GM18502 (cell line): ENCODE data around the gene DBH.
"Not testable (repeated sequence)": the region's sequence is repeated elsewhere in the genome, so short reads cannot be mapped to it uniquely, and the experiment has no call there.

Experiments used
- ATAC-seq: cut with Tn5 transposase; IDR thresholded peaks from one replicate; pipeline ENCODE4 v1.9.1; 2021; ENCODE audit warnings: mild to moderate bottlenecking; ENCODE audit not compliant: unreplicated experiment, poor library complexity

DBH gene

GRCh38 chr9:133658442-133659431 is 22.6 kb downstream of the DBH start:
- no peak for ATAC-seq

- ATAC-seq: no peak
Observed at GRCh38 chr9:133659516-133659915, 23.4 kb downstream of the DBH start.

DNA sequence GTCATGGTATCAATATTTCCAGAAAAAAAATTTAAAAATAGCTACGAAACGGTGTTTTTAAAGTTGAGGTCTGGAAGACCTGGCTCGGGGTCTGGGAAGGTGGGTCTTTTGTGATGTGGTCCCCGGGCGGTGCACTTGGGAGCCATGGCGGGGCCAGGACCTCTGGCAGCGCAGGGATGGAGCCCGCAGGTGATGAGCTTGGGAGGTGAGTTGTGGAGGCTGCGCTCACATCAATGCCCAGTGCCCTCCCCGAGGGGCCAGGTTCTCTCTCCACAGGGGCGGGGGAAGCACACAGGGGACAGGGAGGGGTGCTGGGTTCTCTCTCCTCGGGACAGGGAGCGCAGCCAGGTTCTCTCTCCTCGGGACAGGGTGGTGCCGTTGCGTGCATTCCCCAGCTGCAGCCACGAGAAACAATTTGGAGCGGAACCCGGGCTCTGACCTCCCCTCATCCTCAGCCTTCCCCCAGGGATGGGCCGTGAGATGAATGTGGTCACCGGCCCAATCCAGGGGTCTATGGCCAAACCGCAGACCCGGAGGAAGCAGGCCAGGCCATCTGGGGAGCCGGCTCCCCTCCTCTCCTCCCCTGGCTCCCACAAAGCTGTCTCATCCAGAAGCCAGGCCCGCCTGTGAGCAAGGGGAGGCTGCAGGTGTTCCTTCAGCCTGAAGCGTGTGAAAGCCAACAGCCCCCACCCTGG is 25.8 kb downstream of the DBH start:
- ATAC-seq: no peak

- ATAC-seq: no peak
Observed at GRCh38 chr9:133664173-133665050, 28.2 kb downstream of the DBH start.

GRCh38 chr9:133665096-133665495 is 28.9 kb downstream of the DBH start:
- no peak for ATAC-seq

DNA sequence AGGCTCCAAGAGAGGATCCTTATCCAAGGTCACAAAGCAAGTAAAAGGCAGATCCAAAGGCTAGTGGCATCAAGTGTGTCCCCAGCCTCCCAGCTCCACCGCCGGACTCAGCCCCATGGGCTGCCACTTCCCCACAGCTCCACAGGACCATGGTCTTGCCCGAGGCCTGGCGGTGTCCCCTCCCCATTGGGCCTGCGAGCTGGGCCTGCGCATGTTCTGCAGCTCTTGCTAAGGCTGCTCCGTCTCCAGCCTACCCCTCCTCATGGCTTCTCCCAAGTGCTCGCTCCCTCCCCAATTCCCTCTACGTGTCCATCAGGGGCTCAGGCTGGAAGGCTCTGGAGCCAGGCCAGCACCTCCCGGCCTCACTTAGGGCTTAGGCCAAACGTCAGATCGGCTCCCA is 29.4 kb downstream of the DBH start:
- no peak for ATAC-seq

DNA sequence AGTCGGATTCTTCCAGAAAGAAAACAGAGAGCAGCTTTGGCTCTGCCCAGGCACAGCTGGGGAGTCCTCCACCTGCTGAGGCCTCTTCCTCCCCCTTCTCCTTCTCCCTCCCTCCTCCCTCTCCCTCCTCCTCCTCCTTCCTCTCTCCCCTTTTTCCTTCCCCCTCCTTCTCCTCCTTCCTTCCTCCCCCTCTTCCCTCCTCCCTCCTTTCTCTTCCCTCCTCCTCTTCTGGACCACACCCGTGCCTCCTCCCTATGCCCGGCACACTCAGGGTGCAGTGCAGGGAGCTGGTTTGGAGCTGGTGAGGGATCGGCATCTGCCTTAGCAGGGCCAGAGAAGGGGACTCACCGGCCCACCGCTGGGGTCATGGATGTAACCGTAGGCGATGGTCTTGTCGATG is 30.2 kb downstream of the DBH start:
- ATAC-seq: no peak

- no peak for ATAC-seq
Observed at GRCh38 chr9:133666845-133667244, 30.7 kb downstream of the DBH start.

DNA sequence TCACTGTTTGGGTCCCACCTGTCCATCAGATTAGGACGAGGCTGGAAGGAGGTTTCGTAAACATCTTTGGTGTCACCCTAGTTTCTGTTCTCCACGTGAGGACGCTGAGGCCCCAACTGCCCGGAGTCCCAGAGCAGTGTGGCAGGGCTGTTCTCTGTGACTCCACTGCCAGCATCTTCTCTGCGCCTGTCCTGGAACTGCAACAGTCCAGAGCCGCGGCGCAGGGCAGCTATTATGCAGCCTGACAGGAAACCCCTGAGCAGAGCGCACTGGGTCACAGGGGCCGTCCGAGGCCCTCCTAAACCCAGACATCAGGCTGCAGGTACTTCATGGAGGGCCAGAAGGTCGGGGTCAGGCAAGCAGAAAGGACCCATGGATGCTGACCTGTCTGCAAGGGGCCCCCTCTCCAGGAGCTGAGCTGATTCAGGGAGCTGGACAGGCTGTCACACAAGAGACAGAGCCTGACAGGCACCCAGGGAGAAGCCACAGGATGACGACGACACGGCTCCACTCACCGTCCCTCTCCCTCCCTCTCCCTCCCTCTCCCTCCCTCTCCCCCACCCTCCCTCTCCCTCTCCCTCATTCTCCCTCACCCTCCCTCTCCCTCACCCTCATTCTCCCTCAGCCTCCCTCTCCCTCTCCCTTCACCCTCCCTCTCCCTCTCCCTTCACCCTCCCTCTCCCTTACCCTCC is 31.7 kb downstream of the DBH start:
- ATAC-seq: no peak

DNA sequence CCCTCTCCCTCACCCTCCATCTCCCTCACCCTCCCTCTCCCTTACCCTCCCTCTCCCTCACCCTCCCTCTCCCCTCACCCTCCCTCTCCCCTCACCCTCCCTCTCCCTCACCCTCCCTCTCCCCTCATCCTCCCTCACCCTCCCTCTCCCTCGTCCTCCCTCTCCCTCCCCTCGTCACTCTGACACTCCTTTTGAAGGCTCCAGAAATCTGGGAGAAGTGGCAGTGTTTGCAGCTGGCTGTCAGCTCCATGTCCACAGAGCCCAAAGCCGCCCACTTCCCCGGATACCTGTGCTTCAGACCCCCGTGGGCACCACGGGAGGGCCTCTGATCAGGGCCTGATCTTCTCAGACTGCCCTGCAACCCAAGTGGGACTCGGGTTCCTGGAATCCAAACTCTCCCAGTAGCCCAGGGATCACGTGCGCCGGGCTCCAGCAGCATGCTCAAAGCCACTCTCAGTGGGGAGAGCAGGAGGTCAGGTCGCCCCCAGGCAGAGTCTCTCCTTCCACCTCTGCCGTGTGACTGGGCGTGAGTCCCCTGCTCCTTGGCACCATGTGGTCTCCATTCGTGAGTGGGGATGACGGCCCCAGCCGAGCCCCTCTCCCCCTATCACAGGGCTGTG is 33.1 kb downstream of the DBH start:
- no peak for ATAC-seq

- ATAC-seq: no peak
Observed at GRCh38 chr9:133670466-133670865, 34.3 kb downstream of the DBH start.

- ATAC-seq: no peak
Observed at GRCh38 chr9:133671371-133671770, 35.2 kb downstream of the DBH start.

DNA sequence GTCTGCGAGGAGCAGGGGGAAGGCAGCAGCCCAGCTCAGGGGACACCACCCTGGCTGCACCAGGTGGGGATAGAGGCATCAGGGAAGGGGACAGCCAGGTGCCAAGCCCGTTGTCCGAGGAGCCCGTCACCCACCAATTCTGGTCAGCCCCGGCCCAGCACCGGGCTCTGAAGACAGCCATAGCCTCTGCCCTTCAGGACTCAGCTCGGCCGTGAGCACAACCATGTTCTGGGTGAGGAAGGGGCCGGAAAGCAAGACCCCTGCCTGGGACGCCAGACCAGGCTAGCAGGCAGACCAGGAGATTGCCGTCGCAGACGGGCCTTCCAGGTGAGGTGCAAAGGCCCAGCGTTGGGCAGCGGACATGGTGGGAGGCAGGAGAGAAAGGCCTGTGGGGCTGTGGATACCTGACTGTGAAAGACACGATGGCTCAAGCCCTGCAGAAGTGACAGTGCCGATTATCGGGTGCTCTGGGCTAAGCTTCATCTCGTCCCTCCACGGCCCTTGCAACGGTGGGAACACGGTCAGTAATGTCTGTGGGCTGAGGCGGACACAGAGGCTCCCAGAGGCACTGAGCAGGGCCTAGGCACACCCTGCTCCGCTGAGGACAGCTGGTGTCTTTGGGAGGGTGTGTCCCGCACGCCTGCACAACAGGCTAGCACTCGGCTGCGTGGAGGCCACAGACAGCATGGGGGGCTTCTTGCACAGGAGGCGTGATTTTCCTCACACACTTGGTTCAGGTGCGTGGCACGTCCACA is 36.5 kb downstream of the DBH start:
- ATAC-seq: no peak

- no peak for ATAC-seq
Observed at GRCh38 chr9:133673258-133673655, 37.1 kb downstream of the DBH start.

DNA sequence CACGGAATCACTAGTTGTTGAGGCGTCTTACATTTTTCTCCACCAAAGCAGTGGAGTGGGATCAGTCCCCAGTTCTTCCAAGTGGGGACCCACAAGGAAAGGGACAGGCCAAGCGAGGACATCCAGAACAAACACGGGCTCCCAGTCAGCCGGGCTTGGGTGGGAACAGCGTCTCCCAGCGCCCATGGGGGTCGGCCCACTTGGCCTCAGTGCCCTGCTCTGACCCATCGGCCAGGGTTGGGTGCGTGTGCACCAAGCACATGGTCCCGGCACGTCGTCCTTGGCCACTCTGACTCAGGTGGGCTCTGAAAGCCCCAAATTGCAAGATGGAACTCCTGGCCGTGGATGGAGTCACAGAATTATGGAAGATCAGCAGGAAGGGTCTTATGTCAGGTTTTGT is 37.9 kb downstream of the DBH start:
- ATAC-seq: no peak

DNA sequence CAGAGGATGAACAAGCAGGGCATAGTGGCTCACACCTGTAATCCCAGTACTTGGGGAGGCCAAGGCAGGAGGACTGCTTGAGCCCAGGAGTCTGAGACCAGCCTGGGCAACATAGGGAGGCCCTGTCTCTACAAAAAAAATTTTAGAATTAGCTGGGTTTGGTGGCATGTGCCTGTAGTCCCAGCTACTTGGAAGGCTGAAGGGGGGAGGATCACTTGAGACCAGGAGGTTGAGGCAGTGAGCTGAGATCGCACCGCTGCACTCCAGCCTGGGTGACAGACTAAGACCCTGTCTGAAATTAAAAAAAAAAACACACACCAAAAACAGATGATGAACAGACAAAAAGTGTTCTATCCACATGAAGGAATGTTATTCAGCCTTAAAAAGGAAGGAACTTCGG is 39.6 kb downstream of the DBH start:
- ATAC-seq: not testable (repeated sequence)

DNA sequence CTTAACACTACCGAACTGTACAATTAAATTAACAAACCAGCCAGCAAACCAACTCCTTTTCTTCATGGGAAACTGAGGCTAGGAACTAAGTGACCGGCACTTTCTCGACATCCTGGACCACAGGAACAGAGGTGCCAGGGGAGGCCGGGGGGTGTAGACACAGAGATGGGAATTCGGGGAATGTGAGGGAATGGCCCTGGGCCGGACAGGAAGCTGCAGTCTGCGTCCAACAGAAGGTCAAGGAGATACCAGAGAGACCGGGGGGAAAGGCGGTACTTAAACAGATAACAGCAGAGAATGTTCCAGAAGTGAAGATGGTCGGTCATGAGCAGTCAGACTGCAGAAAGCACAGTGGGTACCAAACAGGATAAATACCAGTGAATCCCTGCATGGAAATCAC is 40.3 kb downstream of the DBH start:
- ATAC-seq: no peak

- ATAC-seq: no peak
Observed at GRCh38 chr9:133677126-133678010, 41.2 kb downstream of the DBH start.
